Right lobe of liver (tissue), 6 donors: ENCODE results near the gene ACTL8. TPM values are rescaled to one million over a fixed set of nuclear protein-coding genes. Genes with fewer than 3 reads are reported as not detected.

Source experiments
- ATAC-seq, 4 donors: fragments of 200-7000 bp; cut with Tn5 transposase; one replicate each; pipeline ENCODE4 v1.9.1; 2020; ENCODE audit warnings: mild to moderate bottlenecking in 4 of 4, moderate library complexity in 4 of 4
- DNase-seq, 3 donors: peaks; one replicate each; pipeline ENCODE4 v3.0.0-alpha.2; 2020
- H3K27ac ChIP-seq, 3 donors: fragments of 200-600 bp; one replicate each; pipeline ENCODE4 v1.8.0; 2022
- H3K27me3 ChIP-seq, 2 donors: fragments of 200-600 bp; one replicate each; pipeline ENCODE4 v1.8.0; 2022
- H3K36me3 ChIP-seq, 4 donors: fragments of 200-600 bp; sonication (generic) in 1 of 4; one replicate each; pipeline versions ENCODE4 v1.5.1 to v1.8.0; 2017 to 2022; ENCODE audit warnings: control low read depth in 1 of 4
- H3K4me1 ChIP-seq, 4 donors: fragments of 200-600 bp; sonication (generic) in 1 of 4; one replicate each; pipeline versions ENCODE4 v1.5.1 to v1.8.0; 2017 to 2022; ENCODE audit warnings: control low read depth in 1 of 4
- H3K4me3 ChIP-seq, 3 donors: fragments of 200-600 bp; one replicate each; pipeline ENCODE4 v1.8.0; 2022
- H3K9me3 ChIP-seq, 4 donors: fragments of 200-600 bp; sonication (generic) in 1 of 4; one replicate each; pipeline versions ENCODE4 v1.5.1 to v1.8.0; 2017 to 2022; ENCODE audit warnings: control low read depth in 1 of 4
- CTCF ChIP-seq, 4 donors: fragments of 200-600 bp in 3 of 4; fragments of 450-650 bp in 1 of 4; IDR thresholded peaks; one replicate each; pipeline versions ENCODE4 v1.5.1 to v1.8.0; 2016 to 2022; ENCODE audit warnings: antibody characterized with exemption in 4 of 4, mild to moderate bottlenecking in 2 of 4
- POLR2A ChIP-seq: fragments of 450-650 bp; IDR thresholded peaks from one replicate; pipeline ENCODE4 v1.6.1; 2017; ENCODE audit warnings: antibody characterized with exemption, mild to moderate bottlenecking
- WGBS: methylation state at CpG from one replicate; pipeline ENCODE4 v1.1.6; 2018; ENCODE audit warnings: low coverage, low lambda C conversion rate; ENCODE audit not compliant: insufficient coverage; ENCODE audit errors: missing lambda C conversion rate; 5-methylcytosine and 5-hydroxymethylcytosine counted together
- intact Hi-C, 2 donors: fragments of 100-400 bp; cut with DNase I; formaldehyde crosslinking; loops; one replicate each; pipeline versions ENCODE4 v1.11.2 to v1.14.1; 2022
- total RNA-seq, 6 experiments: library from RNA; depleted of rRNA in 2 of 6; stranded (reverse); fragments of >200 nt in 2 of 6; fragmentation: NEBNext Ultra II Directional in 3 of 6; extraction: Animal tissue kit (Norgen Biotek cat#: 25700) in 3 of 6; gene quantifications; one replicate each; pipeline versions ENCODE4 v1.1.0 to v1.2.4, GENCODE V29; 2016 to 2023
- donor health status: DM: no; HTN: yes; CAD: no.
- donor health status: DM: no; HTN: no; CAD: no.
- donor health status: DM: no; HTN: no; CAD: no.
- donor health status: DM: no; HTN: yes; CAD: no.
- donor health status: DM: no; HTN: yes; CAD: no.

The ACTL8 gene
- total RNA-seq, 6 experiments from 2014 or later, result not detected

GRCh38 chr1:17875171-17875881 is 120.2 kb downstream of the ACTL8 start:
- Histone ChIP-seq H3K27ac (no peak overlapping the region), H3K9me3 (no peaks in the 10 kb centered on the region), H3K4me3 (no peak overlapping the region), H3K4me1 (no peaks in the 10 kb centered on the region), H3K36me3 (no peaks in the 10 kb centered on the region), H3K27me3 (no peaks in the 10 kb centered on the region)
- intact Hi-C loops, result no loop called here
- DNase-seq (no peak), ATAC-seq (no peak)
- TF ChIP-seq POLR2A (no peak), CTCF (IDR thresholded peaks at IDR 0.05) (no peak)
- WGBS, result 42% methylated on average over 2 of the region's 5 CpGs

DNA sequence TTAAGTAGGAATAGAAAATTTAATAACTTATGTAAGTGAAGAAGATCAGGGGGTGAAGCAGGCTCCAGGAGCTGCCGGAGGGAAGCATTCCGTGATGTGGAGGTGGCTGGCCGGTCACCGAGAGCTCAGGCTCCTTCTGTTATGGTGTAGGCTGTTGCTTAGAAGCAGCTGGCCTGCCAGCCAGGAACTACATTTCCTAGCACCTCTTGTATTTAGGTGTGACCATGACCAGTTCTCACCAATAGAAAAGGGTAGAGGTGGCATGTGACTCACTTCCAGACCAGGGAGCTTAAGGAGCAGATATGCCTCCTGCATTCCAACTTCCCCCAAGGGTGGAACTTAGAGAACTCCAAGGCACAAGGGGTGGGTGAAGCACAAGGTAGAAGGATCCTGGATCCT is 120.7 kb downstream of the ACTL8 start:
- Histone ChIP-seq H3K27me3 (no peaks in the 10 kb centered on the region), H3K36me3 (no peaks in the 10 kb centered on the region), H3K4me1 (no peaks in the 10 kb centered on the region), H3K9me3 (no peaks in the 10 kb centered on the region), H3K4me3 (no peak overlapping the region), H3K27ac (no peak overlapping the region)
- TF ChIP-seq POLR2A, result no peak
- no peak for TF ChIP-seq CTCF (IDR thresholded peaks at IDR 0.05)
- intact Hi-C loops, result no loop called here
- no peak for ATAC-seq
- DNase-seq, result no peak
- 95% methylated on average over 3 of the region's 4 CpGs for WGBS

Other genes with a start within 250 kb of the ACTL8 start
- gene ARHGEF10L, start 215.6 kb upstream of the ACTL8 start, total RNA-seq, result 100 to 1,000 TPM in 2 of 6 experiments, 10 to 100 TPM in 4; 59.7 to 124 (median 87.4) TPM